ENCODE results near the gene TOMM20. TPM values are rescaled to one million over a fixed set of nuclear protein-coding genes. Genes with fewer than 3 reads are reported as not detected.
"Not testable (repeated sequence)": the region's sequence is repeated elsewhere in the genome, so short reads cannot be mapped to it uniquely, and the experiment has no call there.

Gene TOMM20
- total RNA-seq, 2 donors from 2014 or later = 144 to 147 TPM

- H3K36me3 Mint-ChIP-seq = no peaks in the 10 kb centered on the region
- peak overlapping the region in 1 of 2 donors; percentile 24 for H3K27ac Mint-ChIP-seq
- no peaks in the 10 kb centered on the region for H3K9me3 Mint-ChIP-seq
- ATAC-seq (peak; percentile 83 to 94), DNase-seq (ENCODE audit: low spot score in 2 of 2) (peak; percentile 74 to 90)
Observed at GRCh38 chr1:235093696-235094592, 34.7 kb downstream of the TOMM20 start.

GRCh38 chr1:235093013-235093695, 35.5 kb downstream of the TOMM20 start:
- Mint-ChIP-seq H3K36me3 (no peaks in the 10 kb centered on the region), H3K9me3 (no peaks in the 10 kb centered on the region), H3K27ac (no peak overlapping the region)
- DNase-seq (ENCODE audit: low spot score in 2 of 2) (peak in 1 of 2 donors; percentile 52), ATAC-seq (peak; percentile 21 to 36)

GRCh38 chr1:235092415-235092814, 36.2 kb downstream of the TOMM20 start:
- H3K27ac Mint-ChIP-seq, H3K9me3 Mint-ChIP-seq, ATAC-seq, H3K36me3 Mint-ChIP-seq: not testable (repeated sequence)
- peak in 1 of 2 donors; percentile 41 for DNase-seq (ENCODE audit: low spot score in 2 of 2)

GRCh38 chr1:235092045-235092406, 36.6 kb downstream of the TOMM20 start:
- not testable (repeated sequence) for H3K27ac Mint-ChIP-seq, H3K36me3 Mint-ChIP-seq, H3K9me3 Mint-ChIP-seq, ATAC-seq
- DNase-seq (ENCODE audit: low spot score in 2 of 2) = peak in 1 of 2 donors; percentile 4

GRCh38 chr1:235091319-235092044, 37.2 kb downstream of the TOMM20 start:
- not testable (repeated sequence) for H3K9me3 Mint-ChIP-seq, ATAC-seq, H3K27ac Mint-ChIP-seq, H3K36me3 Mint-ChIP-seq
- peak in 1 of 2 donors; percentile 23 for DNase-seq (ENCODE audit: low spot score in 2 of 2)

- DNase-seq (ENCODE audit: low spot score in 2 of 2) = peak in 1 of 2 donors; percentile 42
- no peak for ATAC-seq
- H3K9me3 Mint-ChIP-seq = no peaks in the 10 kb centered on the region
- peak overlapping the region in 1 of 2 donors; percentile 41 for H3K27ac Mint-ChIP-seq
- no peaks in the 10 kb centered on the region for H3K36me3 Mint-ChIP-seq
Observed at GRCh38 chr1:235090406-235091069, 38.1 kb downstream of the TOMM20 start.

GRCh38 chr1:235088907-235089306, 39.7 kb downstream of the TOMM20 start:
- Mint-ChIP-seq H3K9me3 (no peaks in the 10 kb centered on the region), H3K36me3 (no peaks in the 10 kb centered on the region), H3K27ac (no peak overlapping the region)
- ATAC-seq = no peak
- DNase-seq (ENCODE audit: low spot score in 2 of 2) = peak in 1 of 2 donors; percentile 38

- no peaks in the 10 kb centered on the region for H3K9me3 Mint-ChIP-seq
- H3K36me3 Mint-ChIP-seq = no peaks in the 10 kb centered on the region
- peak in 1 of 2 donors; percentile 13 for DNase-seq (ENCODE audit: low spot score in 2 of 2)
- ATAC-seq = no peak
- no peak overlapping the region for H3K27ac Mint-ChIP-seq
Observed at GRCh38 chr1:235088430-235088829, 40.2 kb downstream of the TOMM20 start.

- H3K36me3 Mint-ChIP-seq = no peaks in the 10 kb centered on the region
- no peak overlapping the region for H3K27ac Mint-ChIP-seq
- H3K9me3 Mint-ChIP-seq = no peaks in the 10 kb centered on the region
- no peak for DNase-seq (ENCODE audit: low spot score in 2 of 2)
- no peak for ATAC-seq
Observed at GRCh38 chr1:235087906-235088305, 40.7 kb downstream of the TOMM20 start.

GRCh38 chr1:235085411-235086117, 43.1 kb downstream of the TOMM20 start:
- not testable (repeated sequence) for H3K36me3 Mint-ChIP-seq; H3K9me3 Mint-ChIP-seq; ATAC-seq; DNase-seq (ENCODE audit: low spot score in 2 of 2); H3K27ac Mint-ChIP-seq

- DNase-seq (ENCODE audit: low spot score in 2 of 2); ATAC-seq; H3K9me3 Mint-ChIP-seq; H3K27ac Mint-ChIP-seq: not testable (repeated sequence)
- H3K36me3 Mint-ChIP-seq = peaks cover 0 to 11% of the 10 kb centered on the region in 2 donors
Observed at GRCh38 chr1:235080788-235081187, 47.8 kb downstream of the TOMM20 start.

GRCh38 chr1:235080297-235080657, 48.4 kb downstream of the TOMM20 start:
- ATAC-seq; DNase-seq (ENCODE audit: low spot score in 2 of 2); H3K9me3 Mint-ChIP-seq: not testable (repeated sequence)
- peak overlapping the region in 1 of 2 donors; percentile 7 for H3K27ac Mint-ChIP-seq
- peaks cover 0 to 15% of the 10 kb centered on the region in 2 donors for H3K36me3 Mint-ChIP-seq

- no peaks in the 10 kb centered on the region for H3K9me3 Mint-ChIP-seq
- no peak for ATAC-seq
- peak in 1 of 2 donors; percentile 37 for DNase-seq (ENCODE audit: low spot score in 2 of 2)
- H3K27ac Mint-ChIP-seq = no peak overlapping the region
- peaks cover 0 to 15% of the 10 kb centered on the region in 2 donors for H3K36me3 Mint-ChIP-seq
Observed at GRCh38 chr1:235079443-235080296, 49.0 kb downstream of the TOMM20 start.

GRCh38 chr1:235078480-235079381, 49.9 kb downstream of the TOMM20 start:
- Mint-ChIP-seq H3K27ac (no peak overlapping the region), H3K9me3 (no peaks in the 10 kb centered on the region), H3K36me3 (peaks cover 0 to 15% of the 10 kb centered on the region in 2 donors)
- ATAC-seq = no peak
- no peak for DNase-seq (ENCODE audit: low spot score in 2 of 2)
